Loucy (cell line): Measurements from ENCODE around the gene VPS45.

Experiments used
- EZH2phosphoT487 ChIP-seq: fragments of 200-600 bp; IDR thresholded peaks from 2 replicates; pipeline ENCODE4 v1.6.1; 2018; ENCODE audit warnings: antibody characterized with exemption, mild to moderate bottlenecking, moderate library complexity, borderline replicate concordance
- TF ChIP-seq, protein P1 (sequence below): fragments of 200-600 bp; sonication (generic); conservative IDR thresholded peaks from 2 replicates; pipeline ENCODE4 v1.5.1; 2014; ENCODE audit warnings: mild to moderate bottlenecking, antibody characterized with exemption, low read length

- TF ChIP-seq EZH2phosphoT487: no peak
- TF ChIP-seq, protein P1, sequence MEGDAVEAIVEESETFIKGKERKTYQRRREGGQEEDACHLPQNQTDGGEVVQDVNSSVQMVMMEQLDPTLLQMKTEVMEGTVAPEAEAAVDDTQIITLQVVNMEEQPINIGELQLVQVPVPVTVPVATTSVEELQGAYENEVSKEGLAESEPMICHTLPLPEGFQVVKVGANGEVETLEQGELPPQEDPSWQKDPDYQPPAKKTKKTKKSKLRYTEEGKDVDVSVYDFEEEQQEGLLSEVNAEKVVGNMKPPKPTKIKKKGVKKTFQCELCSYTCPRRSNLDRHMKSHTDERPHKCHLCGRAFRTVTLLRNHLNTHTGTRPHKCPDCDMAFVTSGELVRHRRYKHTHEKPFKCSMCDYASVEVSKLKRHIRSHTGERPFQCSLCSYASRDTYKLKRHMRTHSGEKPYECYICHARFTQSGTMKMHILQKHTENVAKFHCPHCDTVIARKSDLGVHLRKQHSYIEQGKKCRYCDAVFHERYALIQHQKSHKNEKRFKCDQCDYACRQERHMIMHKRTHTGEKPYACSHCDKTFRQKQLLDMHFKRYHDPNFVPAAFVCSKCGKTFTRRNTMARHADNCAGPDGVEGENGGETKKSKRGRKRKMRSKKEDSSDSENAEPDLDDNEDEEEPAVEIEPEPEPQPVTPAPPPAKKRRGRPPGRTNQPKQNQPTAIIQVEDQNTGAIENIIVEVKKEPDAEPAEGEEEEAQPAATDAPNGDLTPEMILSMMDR: no peak
These were observed 42.5 kb downstream of the VPS45 start for GRCh38 chr1:150110116-150110515.
